HUES6 (cell line): ENCODE results near the gene SPRED2.
A peak's percentile ranks its signal among the peaks of the same experiment; 100 is the strongest.

Source experiments
- H3K27ac ChIP-seq: 2 replicates; pipeline ENCODE4 v1.7.0; 2013; ENCODE audit warnings: low read depth, mild to moderate bottlenecking, low read length, inconsistent platforms
- H3K27me3 ChIP-seq: 2 replicates; pipeline ENCODE4 v1.6.1; 2013; ENCODE audit warnings: low read length; ENCODE audit not compliant: control insufficient read depth, insufficient read depth
- H3K36me3 ChIP-seq: 2 replicates; pipeline ENCODE4 v1.6.1; 2013; ENCODE audit warnings: low read length; ENCODE audit not compliant: control insufficient read depth, insufficient read depth
- H3K4me1 ChIP-seq: 2 replicates; pipeline ENCODE4 v1.6.1; 2013; ENCODE audit warnings: low read length; ENCODE audit not compliant: control insufficient read depth, insufficient read depth
- H3K4me3 ChIP-seq: 2 replicates; pipeline ENCODE4 v1.5.1; 2013; ENCODE audit warnings: low read depth, low read length
- H3K9ac ChIP-seq: one replicate; pipeline ENCODE4 v1.6.1; 2013; ENCODE audit warnings: mild to moderate bottlenecking, low read length
- H3K9me3 ChIP-seq: 2 replicates; pipeline ENCODE4 v1.6.1; 2013; ENCODE audit warnings: low read depth, low read length; ENCODE audit not compliant: control insufficient read depth, insufficient read depth

SPRED2 gene

DNA sequence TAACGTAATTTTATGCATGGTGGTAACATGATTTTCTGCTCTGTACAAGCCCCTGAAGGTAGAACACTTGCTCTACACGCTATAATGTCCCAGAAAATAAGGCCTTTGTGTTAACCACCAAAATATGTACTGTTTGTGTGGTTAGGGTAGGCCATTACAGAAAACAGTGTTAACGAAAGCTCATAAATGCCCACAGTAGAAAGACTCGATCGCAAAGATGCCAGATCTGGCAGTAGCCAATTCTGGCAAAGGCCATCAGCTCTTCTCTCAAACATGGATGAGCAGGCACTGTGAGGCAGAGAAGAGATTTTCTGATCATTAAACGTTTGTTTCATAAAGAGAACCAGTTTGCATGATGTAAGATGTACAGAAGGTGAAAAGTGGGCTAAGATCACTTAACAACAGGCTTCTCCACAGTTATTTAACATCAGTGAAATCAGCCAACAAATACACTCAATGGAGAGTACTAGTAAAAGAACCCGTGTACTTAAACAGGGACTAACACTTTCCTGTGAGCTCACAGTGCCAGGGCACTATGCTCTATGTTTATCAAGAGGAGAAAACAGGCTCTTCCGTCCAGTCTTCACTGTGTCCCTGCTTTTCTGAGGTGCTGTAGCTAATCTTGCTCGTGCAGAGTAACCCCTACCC is 80.3 kb downstream of the SPRED2 start:
- Histone ChIP-seq H3K27me3 (no peaks in the 10 kb centered on the region), H3K4me1 (peaks cover 36% of the 10 kb centered on the region), H3K36me3 (no peaks in the 10 kb centered on the region), H3K9ac (no peak overlapping the region), H3K4me3 (no peak overlapping the region), H3K27ac (peak overlapping the region; percentile 5; the same call in 1 of the 2 replicates), H3K9me3 (no peaks in the 10 kb centered on the region)

DNA sequence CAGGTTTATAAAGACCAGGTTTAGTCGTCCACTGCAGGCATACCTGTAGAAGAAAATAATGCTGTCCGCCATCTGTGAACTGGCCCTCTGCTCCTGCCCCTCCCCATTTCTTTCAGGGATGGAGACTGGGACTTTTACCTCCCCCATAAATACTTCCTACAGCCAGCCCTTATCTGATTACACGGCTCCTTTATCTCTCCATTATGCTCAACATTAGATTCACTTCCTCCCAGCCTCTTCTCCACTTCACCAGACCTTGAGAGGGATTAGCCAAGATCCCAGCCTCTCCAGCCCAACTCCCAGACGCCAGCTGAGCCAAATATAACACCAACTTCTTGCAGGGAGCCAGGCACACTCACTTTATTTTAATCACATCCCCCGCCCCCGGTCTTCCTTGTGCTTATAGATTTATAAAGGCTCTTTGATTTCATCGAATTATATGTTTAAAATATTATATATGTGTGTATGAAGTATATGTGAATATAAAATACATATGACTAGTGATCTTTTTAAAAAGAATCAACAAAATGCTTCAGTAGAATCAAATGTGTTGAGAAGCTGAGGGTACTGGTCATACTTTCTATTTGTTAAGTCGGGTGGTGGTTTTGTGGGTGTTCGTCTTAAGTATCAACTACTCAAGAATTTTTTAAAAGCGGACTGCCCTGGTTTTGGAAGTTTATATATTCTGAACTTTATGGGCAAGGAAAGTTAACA is 81.0 kb downstream of the SPRED2 start:
- Histone ChIP-seq H3K27ac (peak overlapping the region; percentile 5; the same call in 1 of the 2 replicates), H3K4me3 (no peak overlapping the region; the same call in 1 of the 2 replicates)

DNA sequence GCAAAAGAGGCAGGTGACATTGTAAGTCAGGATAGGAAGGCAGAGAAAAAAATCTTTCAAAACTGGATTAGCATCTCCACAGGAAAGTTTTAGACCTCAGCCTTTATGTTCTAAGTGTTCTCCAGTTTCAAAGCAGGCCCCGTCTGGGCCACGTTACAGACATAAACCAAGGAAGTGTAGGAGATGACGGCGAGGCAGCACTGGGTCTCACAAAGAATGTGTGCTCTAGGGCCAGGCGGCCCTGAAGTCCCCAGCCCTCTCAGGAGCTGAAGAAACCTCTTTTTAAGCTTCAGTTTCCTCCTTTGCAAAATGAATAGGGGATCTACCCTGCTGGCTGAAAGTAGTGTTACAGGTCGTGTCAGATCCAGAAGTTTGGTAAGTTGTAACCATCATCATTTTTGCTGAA is 81.7 kb downstream of the SPRED2 start:
- H3K4me1 ChIP-seq, result peaks cover 33% of the 10 kb centered on the region
- no peaks in the 10 kb centered on the region for H3K9me3 ChIP-seq
- peak overlapping the region; percentile 36 for H3K9ac ChIP-seq
- no peak overlapping the region; the same call in 1 of the 2 replicates for H3K4me3 ChIP-seq
- H3K27ac ChIP-seq, result peak overlapping the region; percentile 26; the same call in 1 of the 2 replicates
- H3K36me3 ChIP-seq, result no peaks in the 10 kb centered on the region
- H3K27me3 ChIP-seq, result no peaks in the 10 kb centered on the region

More for the DNA sequence above, 81.0 kb downstream of the SPRED2 start:
- H3K4me1 ChIP-seq, result peaks cover 33% of the 10 kb centered on the region
- H3K9me3 ChIP-seq, result no peaks in the 10 kb centered on the region
- no peaks in the 10 kb centered on the region for H3K36me3 ChIP-seq
- H3K27me3 ChIP-seq, result no peaks in the 10 kb centered on the region
- H3K9ac ChIP-seq, result peak overlapping the region; percentile 36

DNA sequence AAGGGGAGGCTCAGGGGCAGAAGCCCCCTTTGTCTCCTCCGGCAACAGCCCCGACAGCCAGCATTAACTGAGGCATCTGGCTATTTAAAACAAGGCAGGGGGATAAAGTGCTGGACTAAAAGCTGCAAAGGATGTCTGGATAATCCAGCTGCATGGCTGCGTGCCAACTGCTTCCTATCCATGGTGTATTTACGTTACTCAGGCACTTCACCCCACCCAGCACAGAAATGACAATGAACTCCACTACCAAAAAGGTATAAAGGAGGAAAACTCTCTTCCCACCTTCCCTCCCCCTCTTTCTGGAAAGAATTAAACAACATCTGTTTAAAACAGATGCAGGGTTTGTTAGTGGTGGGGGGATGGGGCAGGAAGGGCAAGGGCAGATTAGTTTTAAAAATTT is 82.5 kb downstream of the SPRED2 start:
- H3K27ac ChIP-seq, result no peak overlapping the region
- H3K4me3 ChIP-seq, result no peak overlapping the region
- H3K9me3 ChIP-seq, result no peaks in the 10 kb centered on the region
- H3K4me1 ChIP-seq, result peaks cover 34% of the 10 kb centered on the region
- H3K27me3 ChIP-seq, result no peaks in the 10 kb centered on the region
- H3K9ac ChIP-seq, result no peak overlapping the region
- H3K36me3 ChIP-seq, result no peaks in the 10 kb centered on the region

DNA sequence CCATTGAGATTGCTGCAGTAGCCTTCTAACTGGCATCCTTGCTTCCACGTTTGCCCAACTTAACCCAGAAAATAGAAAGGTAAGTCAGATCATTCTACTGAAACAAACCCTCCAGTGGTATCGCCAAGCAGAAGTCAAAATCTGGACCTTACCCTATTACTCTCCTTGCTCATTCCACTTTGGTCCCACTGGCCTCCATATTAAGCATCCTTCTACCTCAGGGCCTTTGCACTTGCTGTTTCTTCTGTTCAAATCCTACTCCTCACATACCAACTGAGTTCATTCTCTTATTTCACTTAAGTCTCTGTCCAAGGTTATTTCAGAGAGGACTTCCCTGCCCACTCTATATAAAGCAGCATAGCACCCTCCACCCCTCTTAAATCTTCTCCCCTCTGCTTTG is 84.5 kb downstream of the SPRED2 start:
- Histone ChIP-seq H3K27me3 (no peaks in the 10 kb centered on the region), H3K27ac (no peak overlapping the region), H3K4me3 (no peak overlapping the region), H3K9ac (no peak overlapping the region), H3K9me3 (no peaks in the 10 kb centered on the region), H3K36me3 (peaks cover 5% of the 10 kb centered on the region; the same call in 1 of the 2 replicates), H3K4me1 (peaks cover 40% of the 10 kb centered on the region)

DNA sequence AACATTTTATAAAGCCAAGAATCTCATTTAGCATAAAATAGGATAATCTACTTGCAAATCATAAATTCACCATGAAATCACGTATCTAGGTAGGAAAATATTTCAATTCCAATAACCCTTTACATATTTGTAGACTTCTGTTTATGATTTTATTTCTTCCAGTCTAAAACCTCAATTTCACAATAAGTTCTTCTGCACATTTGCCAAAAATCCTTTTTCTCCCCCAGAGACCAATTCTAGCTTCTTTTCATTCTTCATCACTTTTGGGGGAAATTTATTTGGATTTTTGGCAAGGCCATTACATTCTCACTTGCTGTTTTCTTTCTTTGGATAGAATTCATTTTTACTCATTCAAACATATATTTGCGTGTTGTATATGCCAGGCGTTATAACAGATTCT is 86.8 kb downstream of the SPRED2 start:
- Histone ChIP-seq H3K4me3 (no peak overlapping the region), H3K27me3 (no peaks in the 10 kb centered on the region), H3K9ac (no peak overlapping the region), H3K4me1 (peaks cover 25% of the 10 kb centered on the region), H3K36me3 (peaks cover 13% of the 10 kb centered on the region), H3K27ac (no peak overlapping the region), H3K9me3 (no peaks in the 10 kb centered on the region)

DNA sequence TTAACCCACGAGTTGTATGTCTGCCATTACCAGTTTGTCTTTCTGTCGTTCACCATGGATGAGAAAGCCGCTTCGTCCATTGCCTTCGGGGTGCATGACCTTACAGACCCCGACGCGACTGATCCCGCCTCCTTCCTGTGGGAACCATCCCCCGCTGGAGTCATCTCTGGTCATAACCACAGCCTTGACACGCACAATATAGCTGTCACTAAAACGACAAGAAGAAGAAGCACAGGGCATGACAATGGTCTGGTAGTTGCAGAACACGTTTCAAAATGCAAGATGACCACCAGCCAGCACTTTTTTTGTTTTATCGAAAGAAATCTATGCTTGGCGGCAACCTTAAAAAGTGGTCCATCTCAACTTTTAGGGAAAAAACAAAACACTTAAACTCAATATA is 87.7 kb downstream of the SPRED2 start:
- Histone ChIP-seq H3K4me3 (no peak overlapping the region), H3K9ac (no peak overlapping the region), H3K4me1 (peaks cover 16% of the 10 kb centered on the region), H3K27ac (no peak overlapping the region), H3K9me3 (peaks cover 2% of the 10 kb centered on the region; the same call in 1 of the 2 replicates), H3K27me3 (no peaks in the 10 kb centered on the region), H3K36me3 (peaks cover 20% of the 10 kb centered on the region)

DNA sequence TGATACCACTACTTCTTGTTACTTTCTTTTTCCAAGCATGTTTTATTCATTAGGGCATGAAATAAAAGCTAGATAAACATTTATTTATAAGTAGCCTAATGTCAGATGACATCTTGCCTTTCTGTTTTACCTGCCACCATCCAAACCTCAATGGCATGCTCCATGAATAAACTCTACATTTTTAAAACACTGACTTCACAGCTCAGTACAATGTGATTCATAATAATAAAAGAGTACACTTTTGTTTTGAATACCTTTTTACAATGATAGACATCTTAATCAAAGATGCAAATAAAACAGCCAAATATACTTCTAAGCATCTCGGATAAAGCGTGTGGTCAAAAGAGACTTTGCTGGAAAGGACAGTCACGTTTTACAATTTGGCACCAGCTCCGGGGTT is 88.2 kb downstream of the SPRED2 start:
- H3K36me3 ChIP-seq, result peaks cover 20% of the 10 kb centered on the region
- H3K27ac ChIP-seq, result no peak overlapping the region
- peaks cover 3% of the 10 kb centered on the region; the same call in 1 of the 2 replicates for H3K9me3 ChIP-seq
- H3K27me3 ChIP-seq, result no peaks in the 10 kb centered on the region
- peaks cover 11% of the 10 kb centered on the region; the same call in 1 of the 2 replicates for H3K4me1 ChIP-seq
- no peak overlapping the region for H3K4me3 ChIP-seq
- no peak overlapping the region for H3K9ac ChIP-seq

DNA sequence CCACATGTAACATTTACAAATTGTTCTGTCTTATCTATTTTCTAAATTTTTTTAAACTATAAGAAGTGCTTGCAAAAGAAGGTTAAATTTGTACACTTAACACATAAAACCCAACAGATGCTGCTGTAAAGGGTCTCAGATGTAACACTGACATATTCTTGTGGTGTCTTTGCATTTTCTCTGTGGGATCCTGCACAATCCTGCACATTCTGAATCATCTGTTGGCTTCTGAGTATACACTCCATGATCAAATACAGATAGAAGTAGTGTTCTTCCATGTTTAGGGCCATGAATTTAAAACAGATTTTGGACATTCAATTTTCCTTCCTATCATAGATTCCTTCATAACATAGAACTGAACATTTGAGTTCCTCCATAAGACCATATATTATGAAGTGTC is 89.0 kb downstream of the SPRED2 start:
- H3K9ac ChIP-seq, result no peak overlapping the region
- peaks cover 3% of the 10 kb centered on the region; the same call in 1 of the 2 replicates for H3K9me3 ChIP-seq
- peaks cover 11% of the 10 kb centered on the region; the same call in 1 of the 2 replicates for H3K4me1 ChIP-seq
- peaks cover 20% of the 10 kb centered on the region for H3K36me3 ChIP-seq
- no peak overlapping the region for H3K4me3 ChIP-seq
- H3K27me3 ChIP-seq, result no peaks in the 10 kb centered on the region
- H3K27ac ChIP-seq, result no peak overlapping the region

DNA sequence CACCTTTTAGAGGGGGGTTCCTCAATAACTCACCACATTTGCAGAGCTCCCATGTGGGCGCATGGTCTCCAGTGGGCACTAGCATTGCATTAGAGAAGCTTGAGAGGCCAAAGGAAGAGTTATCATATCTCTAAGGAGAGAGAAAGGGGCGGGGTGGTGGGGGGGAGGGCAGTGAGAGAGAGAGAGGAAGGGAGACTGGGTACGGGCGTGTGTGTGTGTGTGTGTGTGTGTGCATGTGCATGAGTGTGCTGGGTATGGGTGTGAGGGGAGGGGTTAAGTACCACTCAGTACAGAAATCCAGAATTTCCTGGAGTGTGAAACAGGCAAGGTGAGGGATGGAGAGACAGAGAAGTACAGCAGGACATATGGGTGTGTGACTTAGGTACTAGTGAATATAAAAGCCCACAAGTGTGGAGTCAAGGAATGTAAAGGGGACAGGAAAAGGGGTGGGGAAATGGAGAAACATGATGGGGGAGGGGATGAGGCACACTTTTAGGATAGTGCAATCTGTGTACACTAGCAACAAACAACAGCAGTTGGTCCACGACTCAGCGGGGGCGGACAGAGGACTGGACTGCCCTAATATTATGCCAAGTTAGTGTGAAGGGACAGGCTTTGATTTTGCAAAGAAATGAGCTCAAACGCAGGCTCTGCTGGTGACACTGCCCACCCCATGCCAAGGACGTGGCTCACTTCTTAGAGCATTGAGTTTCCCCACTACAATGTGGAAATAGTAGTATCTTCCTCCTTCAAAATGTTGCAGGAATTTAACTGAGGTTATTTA is 91.3 kb downstream of the SPRED2 start:
- peaks cover 11% of the 10 kb centered on the region; the same call in 1 of the 2 replicates for H3K4me1 ChIP-seq
- H3K27me3 ChIP-seq, result no peaks in the 10 kb centered on the region
- no peak overlapping the region for H3K4me3 ChIP-seq
- no peak overlapping the region for H3K9ac ChIP-seq
- peaks cover 6% of the 10 kb centered on the region; the same call in 1 of the 2 replicates for H3K9me3 ChIP-seq
- peaks cover 20% of the 10 kb centered on the region for H3K36me3 ChIP-seq
- no peak overlapping the region for H3K27ac ChIP-seq
